H1 (cell line): Measurements from ENCODE around the gene MICALL1. TPM values are rescaled to one million over a fixed set of nuclear protein-coding genes. Genes with fewer than 3 reads are reported as not detected.

ENCODE experiments used
- BACH1 ChIP-seq: IDR thresholded peaks from 2 replicates; pipeline ENCODE4 v1.6.1; 2012; ENCODE audit warnings: low read length, improper control_type of control experiment
- BCL11A ChIP-seq, 2 experiments: IDR thresholded peaks; one replicate each; pipeline ENCODE4 v1.6.1; 2011; ENCODE audit warnings: low read depth in 2 of 2, low read length in 2 of 2, mild to moderate bottlenecking in 2 of 2
- EZH2 ChIP-seq: fragments of 200-600 bp; sonication (generic); IDR thresholded peaks from 2 replicates; pipeline ENCODE4 v1.7.1; 2012; ENCODE audit warnings: low read depth, mild to moderate bottlenecking, moderate library complexity, low read length, inconsistent platforms; ENCODE audit not compliant: severe bottlenecking
- HDAC2 ChIP-seq, 2 experiments: fragments of 300-600 bp in 1 of 2; sonication (generic) in 1 of 2; IDR thresholded peaks; 2 replicates each; pipeline ENCODE4 v1.6.1; 2011 to 2012; ENCODE audit warnings: low read depth in 2 of 2, low read length in 2 of 2, mild to moderate bottlenecking in 2 of 2, moderate library complexity in 2 of 2, borderline replicate concordance in 1 of 2, inconsistent platforms in 1 of 2
- KDM4A ChIP-seq: IDR thresholded peaks from one replicate; pipeline ENCODE4 v1.7.1; 2012; ENCODE audit warnings: low read depth, mild to moderate bottlenecking, moderate library complexity, low read length, inconsistent platforms; ENCODE audit not compliant: severe bottlenecking
- RXRA ChIP-seq: IDR thresholded peaks from 2 replicates; pipeline ENCODE4 v1.6.1; 2011; ENCODE audit warnings: low read depth, mild to moderate bottlenecking, low read length, moderate library complexity; ENCODE audit not compliant: insufficient read depth
- SIRT6 ChIP-seq: IDR thresholded peaks from one replicate; pipeline ENCODE4 v1.7.1; 2012; ENCODE audit warnings: low read length, inconsistent platforms
- polyA plus RNA-seq, 7 experiments: library from polyadenylated mRNA; depleted of rRNA in 3 of 7; stranded (reverse) in 5 of 7; unstranded in 2 of 7; fragments of >200 nt in 5 of 7; fragments of 200-250 nt in 2 of 7; gene quantifications; 1 replicate in 5 of 7; 2 replicates in 1 of 7; 4 replicates in 1 of 7; pipeline versions ENCODE4 v1.2.1 to v1.2.3, GENCODE V29; 2011 to 2013; ENCODE audit warnings: missing spikeins in 2 of 7, mixed read lengths in 2 of 7
- total RNA-seq: library from RNA; stranded (reverse); fragmentation: NEBNext Ultra II Directional; extraction: Animal tissue kit (Norgen Biotek cat#: 25700); gene quantifications from 2 replicates; pipeline ENCODE4 v1.2.1, GENCODE V29; 2021
- TF ChIP-seq, protein P1 (sequence below): IDR thresholded peaks from 2 replicates; pipeline ENCODE4 v1.6.1; 2012; ENCODE audit warnings: inconsistent platforms

Gene MICALL1
- total and polyA plus RNA-seq, 2 of the 8 experiments (the other 6 are each of a cell fraction or from before 2014, with no cell fraction given): 17.7 to 32.1 TPM

DNA sequence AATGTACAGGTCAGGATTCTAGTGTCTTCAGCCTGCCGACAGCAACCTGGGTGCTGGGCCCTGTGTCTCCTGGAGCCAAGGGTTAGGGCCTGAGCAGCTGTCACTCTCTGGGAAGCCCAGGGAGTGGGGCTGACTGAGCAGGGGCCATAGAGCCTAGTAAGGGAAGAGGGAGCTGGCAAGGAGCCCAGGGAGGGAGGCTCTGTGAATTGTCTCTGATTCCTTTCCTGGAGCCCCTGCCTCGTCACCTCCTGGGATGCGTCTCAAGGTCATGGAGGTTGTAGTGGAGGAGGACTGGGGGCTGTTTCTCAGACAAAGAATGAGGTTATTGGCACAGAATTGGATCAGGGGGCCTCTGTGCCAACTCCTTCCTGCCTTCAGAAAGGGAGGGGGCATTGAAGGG lies 66.4 kb downstream of the MICALL1 start (continued):
- TF ChIP-seq RXRA (no peak), BCL11A (IDR thresholded peaks at IDR 0.05; ENCODE audit: low read depth in 2 of 2, low read length in 2 of 2) (no peak), EZH2 (no peak), HDAC2 (IDR thresholded peaks at IDR 0.05; ENCODE audit: borderline replicate concordance in 1 of 2, low read depth in 2 of 2, low read length in 2 of 2) (no peak), SIRT6 (no peak), KDM4A (no peak), BACH1 (no peak)
- TF ChIP-seq, protein P1, sequence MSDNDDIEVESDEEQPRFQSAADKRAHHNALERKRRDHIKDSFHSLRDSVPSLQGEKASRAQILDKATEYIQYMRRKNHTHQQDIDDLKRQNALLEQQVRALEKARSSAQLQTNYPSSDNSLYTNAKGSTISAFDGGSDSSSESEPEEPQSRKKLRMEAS: no peak
